ENCODE results near the gene TMEM267. TPM values are rescaled to one million over a fixed set of nuclear protein-coding genes. Genes with fewer than 3 reads are reported as not detected.

Gene TMEM267
- polyA plus RNA-seq, 3 donors, result 4.4 to 13.9 (median 11.8) TPM

DNA sequence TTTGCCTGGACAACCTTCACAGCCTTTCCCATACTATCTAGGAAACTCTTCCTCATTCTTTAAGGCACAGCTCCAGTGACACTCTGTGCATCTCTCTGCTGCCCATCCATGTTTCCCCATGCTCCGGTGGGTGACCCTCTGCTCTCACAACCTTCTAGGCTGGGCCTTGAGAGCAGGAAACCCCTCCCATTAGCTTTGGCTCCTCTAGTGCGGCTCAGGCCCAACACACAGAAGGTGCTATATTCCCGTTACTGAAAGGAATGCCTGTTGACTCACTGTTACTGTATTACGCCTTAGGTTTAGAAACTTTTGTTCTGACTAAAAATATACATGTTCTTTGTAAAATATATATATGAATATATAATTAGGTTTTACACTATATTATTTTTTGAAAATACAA is 63.4 kb downstream of the TMEM267 start:
- Mint-ChIP-seq H3K27me3 (ENCODE audit: low read depth in 3 of 3) (peaks cover 0 to 1% (median 0%) of the 10 kb centered on the region in 3 donors), H3K9me3 (no peaks in the 10 kb centered on the region), H3K27ac (no peak overlapping the region), H3K4me1 (no peaks in the 10 kb centered on the region), H3K4me3 (no peak overlapping the region), H3K36me3 (no peaks in the 10 kb centered on the region)
- no peaks in the 10 kb centered on the region for H3K4me1 ChIP-seq (ENCODE audit: control insufficient read depth in 1 of 2, insufficient read depth in 2 of 2, low read length in 2 of 2)
- no peak overlapping the region for H3K4me2 ChIP-seq (replicated peaks; ENCODE audit: extremely low read depth, low read length, poor library complexity, severe bottlenecking)
- intact Hi-C loops (cut with micrococcal nuclease), result no loop called here
- H4K20me1 ChIP-seq (ENCODE audit: insufficient read depth, low read length), result no peaks in the 10 kb centered on the region
- no peak overlapping the region for H3K27ac ChIP-seq (ENCODE audit: low read depth in 1 of 2, low read length in 2 of 2)
- DNase-seq, result no peak
- H3K79me2 ChIP-seq (ENCODE audit: insufficient read depth, low read length), result no peaks in the 10 kb centered on the region
- 75% methylated on average over 1 of the region's 4 CpGs for WGBS (ENCODE audit: insufficient coverage)
- no peaks in the 10 kb centered on the region for H3K36me3 ChIP-seq (replicated peaks in 1 of 2; ENCODE audit: control insufficient read depth in 1 of 2, insufficient read depth in 2 of 2, low read length in 2 of 2)
- H3K27me3 ChIP-seq (ENCODE audit: control insufficient read depth in 2 of 2, insufficient read depth in 2 of 2, low read length in 2 of 2), result no peaks in the 10 kb centered on the region
- no peaks in the 10 kb centered on the region for H3K9me3 ChIP-seq (replicated peaks in 1 of 2; ENCODE audit: control insufficient read depth in 1 of 2, insufficient read depth in 1 of 2, low read length in 2 of 2)
- no peak overlapping the region for H3K9ac ChIP-seq (ENCODE audit: insufficient read depth, low read length, poor library complexity, severe bottlenecking)
- H3K4me3 ChIP-seq (replicated peaks in 1 of 3; ENCODE audit: low read depth in 2 of 3, low read length in 3 of 3), result no peak overlapping the region
- H2AFZ ChIP-seq (ENCODE audit: insufficient read depth, low read depth, low read length, poor library complexity, severe bottlenecking), result no peak overlapping the region
- TF ChIP-seq, protein P1, sequence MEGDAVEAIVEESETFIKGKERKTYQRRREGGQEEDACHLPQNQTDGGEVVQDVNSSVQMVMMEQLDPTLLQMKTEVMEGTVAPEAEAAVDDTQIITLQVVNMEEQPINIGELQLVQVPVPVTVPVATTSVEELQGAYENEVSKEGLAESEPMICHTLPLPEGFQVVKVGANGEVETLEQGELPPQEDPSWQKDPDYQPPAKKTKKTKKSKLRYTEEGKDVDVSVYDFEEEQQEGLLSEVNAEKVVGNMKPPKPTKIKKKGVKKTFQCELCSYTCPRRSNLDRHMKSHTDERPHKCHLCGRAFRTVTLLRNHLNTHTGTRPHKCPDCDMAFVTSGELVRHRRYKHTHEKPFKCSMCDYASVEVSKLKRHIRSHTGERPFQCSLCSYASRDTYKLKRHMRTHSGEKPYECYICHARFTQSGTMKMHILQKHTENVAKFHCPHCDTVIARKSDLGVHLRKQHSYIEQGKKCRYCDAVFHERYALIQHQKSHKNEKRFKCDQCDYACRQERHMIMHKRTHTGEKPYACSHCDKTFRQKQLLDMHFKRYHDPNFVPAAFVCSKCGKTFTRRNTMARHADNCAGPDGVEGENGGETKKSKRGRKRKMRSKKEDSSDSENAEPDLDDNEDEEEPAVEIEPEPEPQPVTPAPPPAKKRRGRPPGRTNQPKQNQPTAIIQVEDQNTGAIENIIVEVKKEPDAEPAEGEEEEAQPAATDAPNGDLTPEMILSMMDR (IDR thresholded peaks at IDR 0.05), result no peak

DNA sequence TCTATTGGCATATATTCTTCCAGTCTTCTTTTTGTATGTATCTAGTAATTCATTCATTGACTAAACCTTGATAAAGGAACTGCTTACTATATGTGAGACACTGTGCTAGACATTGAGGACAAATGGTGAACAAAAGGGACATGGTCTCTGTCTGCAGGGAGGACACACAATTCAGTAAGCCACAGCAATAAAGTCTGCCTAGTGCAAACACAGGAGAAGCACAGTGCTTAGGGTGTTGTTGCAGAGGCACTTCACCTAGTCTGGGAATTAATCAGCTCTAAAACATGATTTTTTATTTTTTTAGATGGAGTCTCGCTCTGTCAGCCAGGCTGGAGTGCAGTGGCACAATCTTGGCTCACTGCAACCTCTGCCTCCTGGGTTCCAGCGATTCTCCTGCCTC is 65.1 kb downstream of the TMEM267 start:
- Histone ChIP-seq H3K4me3 (replicated peaks in 1 of 3; ENCODE audit: low read depth in 2 of 3, low read length in 3 of 3) (no peak overlapping the region), H3K79me2 (ENCODE audit: insufficient read depth, low read length) (no peaks in the 10 kb centered on the region), H3K9me3 (replicated peaks in 1 of 2; ENCODE audit: control insufficient read depth in 1 of 2, insufficient read depth in 1 of 2, low read length in 2 of 2) (no peaks in the 10 kb centered on the region), H4K20me1 (ENCODE audit: insufficient read depth, low read length) (no peaks in the 10 kb centered on the region), H3K9ac (ENCODE audit: insufficient read depth, low read length, poor library complexity, severe bottlenecking) (no peak overlapping the region), H2AFZ (ENCODE audit: insufficient read depth, low read depth, low read length, poor library complexity, severe bottlenecking) (no peak overlapping the region), H3K27me3 (ENCODE audit: control insufficient read depth in 2 of 2, insufficient read depth in 2 of 2, low read length in 2 of 2) (no peaks in the 10 kb centered on the region), H3K36me3 (replicated peaks in 1 of 2; ENCODE audit: control insufficient read depth in 1 of 2, insufficient read depth in 2 of 2, low read length in 2 of 2) (no peaks in the 10 kb centered on the region), H3K4me1 (ENCODE audit: control insufficient read depth in 1 of 2, insufficient read depth in 2 of 2, low read length in 2 of 2) (no peaks in the 10 kb centered on the region), H3K4me2 (replicated peaks; ENCODE audit: extremely low read depth, low read length, poor library complexity, severe bottlenecking) (no peak overlapping the region), H3K27ac (ENCODE audit: low read depth in 1 of 2, low read length in 2 of 2) (no peak overlapping the region)
- no peak overlapping the region for H3K27ac Mint-ChIP-seq
- no peaks in the 10 kb centered on the region for H3K36me3 Mint-ChIP-seq
- peaks cover 0 to 1% (median 0%) of the 10 kb centered on the region in 3 donors for H3K27me3 Mint-ChIP-seq (ENCODE audit: low read depth in 3 of 3)
- intact Hi-C loops (cut with micrococcal nuclease), result no loop called here
- TF ChIP-seq, protein P1 (IDR thresholded peaks at IDR 0.05), result no peak
- H3K4me1 Mint-ChIP-seq, result no peaks in the 10 kb centered on the region
- DNase-seq, result no peak
- WGBS (ENCODE audit: insufficient coverage), result 100% methylated on average over 2 of the region's 2 CpGs
- H3K9me3 Mint-ChIP-seq, result peaks cover 0 to 3% (median 0%) of the 10 kb centered on the region in 7 donors
- H3K4me3 Mint-ChIP-seq, result no peak overlapping the region
